ENCODE data around the gene PLAAT5.
"Not testable (repeated sequence)": the region's sequence is repeated elsewhere in the genome, so short reads cannot be mapped to it uniquely, and the experiment has no call there.

Gene PLAAT5

GRCh38 chr11:63530021-63530420 lies 39.1 kb upstream of the PLAAT5 start:
- no peak overlapping the region for H3K27ac ChIP-seq (ENCODE audit: low read depth in 2 of 2, low read length in 2 of 2)

GRCh38 chr11:63529373-63529772 lies 38.4 kb upstream of the PLAAT5 start:
- not testable (repeated sequence) for H3K9ac ChIP-seq (ENCODE audit: low read depth in 1 of 2, low read length in 2 of 2); H3K27ac ChIP-seq (ENCODE audit: low read depth in 2 of 2, low read length in 2 of 2)

More at GRCh38 chr11:63530021-63530420, 39.1 kb upstream of the PLAAT5 start:
- no peaks in the 10 kb centered on the region for H3K36me3 ChIP-seq (ENCODE audit: control insufficient read depth in 2 of 2, insufficient read depth in 2 of 2, low read length in 2 of 2)
- peaks cover 4 to 5% of the 10 kb centered on the region in 2 donors for H3K4me1 ChIP-seq (ENCODE audit: control insufficient read depth in 2 of 2, insufficient read depth in 2 of 2, low read length in 2 of 2)
- H3K9ac ChIP-seq (ENCODE audit: low read depth in 1 of 2, low read length in 2 of 2), result no peak overlapping the region
- no peaks in the 10 kb centered on the region for H3K27me3 ChIP-seq (ENCODE audit: control insufficient read depth in 2 of 2, insufficient read depth in 2 of 2, low read length in 2 of 2)
- H3K4me3 ChIP-seq (ENCODE audit: low read length in 2 of 2), result no peak overlapping the region
- H3K9me3 ChIP-seq (ENCODE audit: control insufficient read depth in 2 of 2, low read length in 2 of 2), result no peaks in the 10 kb centered on the region

GRCh38 chr11:63528729-63529278 lies 37.8 kb upstream of the PLAAT5 start:
- not testable (repeated sequence) for H3K4me3 ChIP-seq (ENCODE audit: low read length in 2 of 2); H3K27me3 ChIP-seq (ENCODE audit: control insufficient read depth in 2 of 2, insufficient read depth in 2 of 2, low read length in 2 of 2); H3K36me3 ChIP-seq (ENCODE audit: control insufficient read depth in 2 of 2, insufficient read depth in 2 of 2, low read length in 2 of 2); H3K9ac ChIP-seq (ENCODE audit: low read depth in 1 of 2, low read length in 2 of 2); H3K4me1 ChIP-seq (ENCODE audit: control insufficient read depth in 2 of 2, insufficient read depth in 2 of 2, low read length in 2 of 2); H3K9me3 ChIP-seq (ENCODE audit: control insufficient read depth in 2 of 2, low read length in 2 of 2); H3K27ac ChIP-seq (ENCODE audit: low read depth in 2 of 2, low read length in 2 of 2)

More at GRCh38 chr11:63529373-63529772, 38.4 kb upstream of the PLAAT5 start:
- H3K4me1 ChIP-seq (ENCODE audit: control insufficient read depth in 2 of 2, insufficient read depth in 2 of 2, low read length in 2 of 2); H3K27me3 ChIP-seq (ENCODE audit: control insufficient read depth in 2 of 2, insufficient read depth in 2 of 2, low read length in 2 of 2); H3K36me3 ChIP-seq (ENCODE audit: control insufficient read depth in 2 of 2, insufficient read depth in 2 of 2, low read length in 2 of 2); H3K9me3 ChIP-seq (ENCODE audit: control insufficient read depth in 2 of 2, low read length in 2 of 2); H3K4me3 ChIP-seq (ENCODE audit: low read length in 2 of 2): not testable (repeated sequence)

- H3K27me3 ChIP-seq (ENCODE audit: control insufficient read depth in 2 of 2, insufficient read depth in 2 of 2, low read length in 2 of 2); H3K36me3 ChIP-seq (ENCODE audit: control insufficient read depth in 2 of 2, insufficient read depth in 2 of 2, low read length in 2 of 2); H3K27ac ChIP-seq (ENCODE audit: low read depth in 2 of 2, low read length in 2 of 2); H3K9me3 ChIP-seq (ENCODE audit: control insufficient read depth in 2 of 2, low read length in 2 of 2); H3K4me1 ChIP-seq (ENCODE audit: control insufficient read depth in 2 of 2, insufficient read depth in 2 of 2, low read length in 2 of 2); H3K4me3 ChIP-seq (ENCODE audit: low read length in 2 of 2); H3K9ac ChIP-seq (ENCODE audit: low read depth in 1 of 2, low read length in 2 of 2): not testable (repeated sequence)
Observed at GRCh38 chr11:63528156-63528555, 37.2 kb upstream of the PLAAT5 start.

GRCh38 chr11:63527667-63528066 lies 36.7 kb upstream of the PLAAT5 start:
- no peak overlapping the region for H3K9ac ChIP-seq (ENCODE audit: low read depth in 1 of 2, low read length in 2 of 2)
- no peak overlapping the region for H3K27ac ChIP-seq (ENCODE audit: low read depth in 2 of 2, low read length in 2 of 2)
- H3K9me3 ChIP-seq (ENCODE audit: control insufficient read depth in 2 of 2, low read length in 2 of 2), result no peaks in the 10 kb centered on the region
- no peaks in the 10 kb centered on the region for H3K27me3 ChIP-seq (ENCODE audit: control insufficient read depth in 2 of 2, insufficient read depth in 2 of 2, low read length in 2 of 2)
- peaks cover 3 to 4% of the 10 kb centered on the region in 2 donors for H3K4me1 ChIP-seq (ENCODE audit: control insufficient read depth in 2 of 2, insufficient read depth in 2 of 2, low read length in 2 of 2)
- no peaks in the 10 kb centered on the region for H3K36me3 ChIP-seq (ENCODE audit: control insufficient read depth in 2 of 2, insufficient read depth in 2 of 2, low read length in 2 of 2)
- no peak overlapping the region for H3K4me3 ChIP-seq (ENCODE audit: low read length in 2 of 2)

- H3K27ac ChIP-seq (ENCODE audit: low read depth in 2 of 2, low read length in 2 of 2), result no peak overlapping the region
- no peaks in the 10 kb centered on the region for H3K36me3 ChIP-seq (ENCODE audit: control insufficient read depth in 2 of 2, insufficient read depth in 2 of 2, low read length in 2 of 2)
- H3K4me3 ChIP-seq (ENCODE audit: low read length in 2 of 2), result no peak overlapping the region
- no peaks in the 10 kb centered on the region for H3K27me3 ChIP-seq (ENCODE audit: control insufficient read depth in 2 of 2, insufficient read depth in 2 of 2, low read length in 2 of 2)
- H3K4me1 ChIP-seq (ENCODE audit: control insufficient read depth in 2 of 2, insufficient read depth in 2 of 2, low read length in 2 of 2), result no peaks in the 10 kb centered on the region
- H3K9me3 ChIP-seq (ENCODE audit: control insufficient read depth in 2 of 2, low read length in 2 of 2), result no peaks in the 10 kb centered on the region
- no peak overlapping the region for H3K9ac ChIP-seq (ENCODE audit: low read depth in 1 of 2, low read length in 2 of 2)
Observed at GRCh38 chr11:63523151-63523550, 32.2 kb upstream of the PLAAT5 start.

GRCh38 chr11:63521896-63522295 lies 30.9 kb upstream of the PLAAT5 start:
- H3K9ac ChIP-seq (ENCODE audit: low read depth in 1 of 2, low read length in 2 of 2), result no peak overlapping the region
- H3K27me3 ChIP-seq (ENCODE audit: control insufficient read depth in 2 of 2, insufficient read depth in 2 of 2, low read length in 2 of 2), result no peaks in the 10 kb centered on the region
- no peak overlapping the region for H3K4me3 ChIP-seq (ENCODE audit: low read length in 2 of 2)
- no peaks in the 10 kb centered on the region for H3K9me3 ChIP-seq (ENCODE audit: control insufficient read depth in 2 of 2, low read length in 2 of 2)
- H3K36me3 ChIP-seq (ENCODE audit: control insufficient read depth in 2 of 2, insufficient read depth in 2 of 2, low read length in 2 of 2), result no peaks in the 10 kb centered on the region
- no peaks in the 10 kb centered on the region for H3K4me1 ChIP-seq (ENCODE audit: control insufficient read depth in 2 of 2, insufficient read depth in 2 of 2, low read length in 2 of 2)
- no peak overlapping the region for H3K27ac ChIP-seq (ENCODE audit: low read depth in 2 of 2, low read length in 2 of 2)

- Histone ChIP-seq H3K9ac (ENCODE audit: low read depth in 1 of 2, low read length in 2 of 2) (no peak overlapping the region), H3K27me3 (ENCODE audit: control insufficient read depth in 2 of 2, insufficient read depth in 2 of 2, low read length in 2 of 2) (no peaks in the 10 kb centered on the region), H3K27ac (ENCODE audit: low read depth in 2 of 2, low read length in 2 of 2) (no peak overlapping the region), H3K4me3 (ENCODE audit: low read length in 2 of 2) (no peak overlapping the region), H3K36me3 (ENCODE audit: control insufficient read depth in 2 of 2, insufficient read depth in 2 of 2, low read length in 2 of 2) (no peaks in the 10 kb centered on the region), H3K9me3 (ENCODE audit: control insufficient read depth in 2 of 2, low read length in 2 of 2) (no peaks in the 10 kb centered on the region), H3K4me1 (ENCODE audit: control insufficient read depth in 2 of 2, insufficient read depth in 2 of 2, low read length in 2 of 2) (no peaks in the 10 kb centered on the region)
Observed at GRCh38 chr11:63520606-63521170, 29.7 kb upstream of the PLAAT5 start.

GRCh38 chr11:63518548-63518947 lies 27.6 kb upstream of the PLAAT5 start:
- Histone ChIP-seq H3K27ac (ENCODE audit: low read depth in 2 of 2, low read length in 2 of 2) (no peak overlapping the region), H3K4me3 (ENCODE audit: low read length in 2 of 2) (no peak overlapping the region), H3K4me1 (ENCODE audit: control insufficient read depth in 2 of 2, insufficient read depth in 2 of 2, low read length in 2 of 2) (no peaks in the 10 kb centered on the region), H3K36me3 (ENCODE audit: control insufficient read depth in 2 of 2, insufficient read depth in 2 of 2, low read length in 2 of 2) (no peaks in the 10 kb centered on the region), H3K9ac (ENCODE audit: low read depth in 1 of 2, low read length in 2 of 2) (no peak overlapping the region), H3K9me3 (ENCODE audit: control insufficient read depth in 2 of 2, low read length in 2 of 2) (no peaks in the 10 kb centered on the region), H3K27me3 (ENCODE audit: control insufficient read depth in 2 of 2, insufficient read depth in 2 of 2, low read length in 2 of 2) (no peaks in the 10 kb centered on the region)

- no peaks in the 10 kb centered on the region for H3K9me3 ChIP-seq (ENCODE audit: control insufficient read depth in 2 of 2, low read length in 2 of 2)
- no peak overlapping the region for H3K27ac ChIP-seq (ENCODE audit: low read depth in 2 of 2, low read length in 2 of 2)
- H3K36me3 ChIP-seq (ENCODE audit: control insufficient read depth in 2 of 2, insufficient read depth in 2 of 2, low read length in 2 of 2), result no peaks in the 10 kb centered on the region
- no peak overlapping the region for H3K9ac ChIP-seq (ENCODE audit: low read depth in 1 of 2, low read length in 2 of 2)
- no peaks in the 10 kb centered on the region for H3K27me3 ChIP-seq (ENCODE audit: control insufficient read depth in 2 of 2, insufficient read depth in 2 of 2, low read length in 2 of 2)
- H3K4me1 ChIP-seq (ENCODE audit: control insufficient read depth in 2 of 2, insufficient read depth in 2 of 2, low read length in 2 of 2), result no peaks in the 10 kb centered on the region
- no peak overlapping the region for H3K4me3 ChIP-seq (ENCODE audit: low read length in 2 of 2)
Observed at GRCh38 chr11:63517156-63517555, 26.2 kb upstream of the PLAAT5 start.
